ENCODE data around the gene PDHA1. TPM values are rescaled to one million over a fixed set of nuclear protein-coding genes. Genes with fewer than 3 reads are reported as not detected.

PDHA1 gene
- total and polyA plus RNA-seq, 7 donors, result 374 to 866 (median 676) TPM

DNA sequence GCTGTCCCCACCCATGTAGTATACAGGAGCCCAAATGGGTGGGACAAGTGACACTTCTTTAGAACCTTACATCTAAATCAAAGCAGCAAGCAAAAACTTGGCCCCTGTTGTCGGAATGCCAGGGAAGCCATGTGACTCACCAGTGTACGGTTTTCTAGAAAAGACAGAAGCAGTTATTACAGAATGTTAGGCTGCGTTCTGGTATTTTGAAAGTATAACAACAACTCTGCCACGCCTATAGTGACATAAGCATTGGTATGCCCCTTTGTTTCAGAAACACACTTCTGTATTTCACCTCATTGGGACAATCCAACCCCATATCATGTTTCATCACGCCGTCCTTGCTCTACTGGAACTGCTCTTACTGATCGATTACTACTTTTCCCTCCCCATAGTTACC lies 14.8 kb downstream of the PDHA1 start:
- peaks cover 3 to 92% of the 10 kb centered on the region in 2 donors for H3K36me3 ChIP-seq (ENCODE audit: insufficient read depth in 1 of 2, low read depth in 1 of 2)
- no peak for ATAC-seq
- intact Hi-C loops (cut with DNase I), result no loop called here
- WGBS, 3 donors, result 74 to 92% (median 75%) methylated on average over 7 of the region's 7 CpGs
- H3K4me3 ChIP-seq, result no peak overlapping the region
- H3K27me3 ChIP-seq (ENCODE audit: insufficient read depth in 3 of 3, low read length in 2 of 3), result no peaks in the 10 kb centered on the region
- H3K4me1 ChIP-seq, result no peaks in the 10 kb centered on the region
- no peak for DNase-seq
- H3K9me3 ChIP-seq, result no peaks in the 10 kb centered on the region
- TF ChIP-seq, protein P1, sequence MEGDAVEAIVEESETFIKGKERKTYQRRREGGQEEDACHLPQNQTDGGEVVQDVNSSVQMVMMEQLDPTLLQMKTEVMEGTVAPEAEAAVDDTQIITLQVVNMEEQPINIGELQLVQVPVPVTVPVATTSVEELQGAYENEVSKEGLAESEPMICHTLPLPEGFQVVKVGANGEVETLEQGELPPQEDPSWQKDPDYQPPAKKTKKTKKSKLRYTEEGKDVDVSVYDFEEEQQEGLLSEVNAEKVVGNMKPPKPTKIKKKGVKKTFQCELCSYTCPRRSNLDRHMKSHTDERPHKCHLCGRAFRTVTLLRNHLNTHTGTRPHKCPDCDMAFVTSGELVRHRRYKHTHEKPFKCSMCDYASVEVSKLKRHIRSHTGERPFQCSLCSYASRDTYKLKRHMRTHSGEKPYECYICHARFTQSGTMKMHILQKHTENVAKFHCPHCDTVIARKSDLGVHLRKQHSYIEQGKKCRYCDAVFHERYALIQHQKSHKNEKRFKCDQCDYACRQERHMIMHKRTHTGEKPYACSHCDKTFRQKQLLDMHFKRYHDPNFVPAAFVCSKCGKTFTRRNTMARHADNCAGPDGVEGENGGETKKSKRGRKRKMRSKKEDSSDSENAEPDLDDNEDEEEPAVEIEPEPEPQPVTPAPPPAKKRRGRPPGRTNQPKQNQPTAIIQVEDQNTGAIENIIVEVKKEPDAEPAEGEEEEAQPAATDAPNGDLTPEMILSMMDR (IDR thresholded peaks at IDR 0.05), result no peak
- H3K27ac ChIP-seq, result no peak overlapping the region

DNA sequence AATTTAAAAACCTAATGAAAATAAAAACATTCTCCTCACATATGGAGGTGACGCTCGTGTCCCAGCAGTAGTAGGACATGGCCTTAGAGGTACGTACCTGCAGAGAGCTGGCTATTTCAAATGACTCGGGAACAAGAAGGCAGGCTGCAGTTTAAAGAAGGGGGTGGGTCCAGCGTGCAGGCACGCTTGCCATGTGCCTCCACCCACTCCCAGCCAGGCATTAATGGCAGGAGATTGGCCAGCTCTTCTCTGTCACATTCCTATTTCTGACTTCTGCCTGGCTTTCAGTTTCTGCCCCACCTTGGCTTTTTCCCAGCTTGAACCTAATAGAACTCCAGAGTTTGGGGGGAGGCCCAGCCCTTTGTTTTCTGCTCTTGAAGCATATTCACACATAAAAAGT lies 17.2 kb downstream of the PDHA1 start:
- intact Hi-C loops (cut with DNase I), result no loop called here
- H3K4me3 ChIP-seq, result no peak overlapping the region
- DNase-seq (no peak), ATAC-seq (no peak)
- TF ChIP-seq, protein P1 (IDR thresholded peaks at IDR 0.05), result no peak
- H3K4me1 ChIP-seq, result no peaks in the 10 kb centered on the region
- H3K27ac ChIP-seq, result no peak overlapping the region
- no peaks in the 10 kb centered on the region for H3K9me3 ChIP-seq
- H3K36me3 ChIP-seq (ENCODE audit: insufficient read depth in 1 of 2, low read depth in 1 of 2), result peaks cover 3 to 81% of the 10 kb centered on the region in 2 donors
- WGBS, 3 donors, result 68 to 83% (median 72%) methylated on average over 6 of the region's 6 CpGs
- H3K27me3 ChIP-seq (ENCODE audit: insufficient read depth in 3 of 3, low read length in 2 of 3), result no peaks in the 10 kb centered on the region

DNA sequence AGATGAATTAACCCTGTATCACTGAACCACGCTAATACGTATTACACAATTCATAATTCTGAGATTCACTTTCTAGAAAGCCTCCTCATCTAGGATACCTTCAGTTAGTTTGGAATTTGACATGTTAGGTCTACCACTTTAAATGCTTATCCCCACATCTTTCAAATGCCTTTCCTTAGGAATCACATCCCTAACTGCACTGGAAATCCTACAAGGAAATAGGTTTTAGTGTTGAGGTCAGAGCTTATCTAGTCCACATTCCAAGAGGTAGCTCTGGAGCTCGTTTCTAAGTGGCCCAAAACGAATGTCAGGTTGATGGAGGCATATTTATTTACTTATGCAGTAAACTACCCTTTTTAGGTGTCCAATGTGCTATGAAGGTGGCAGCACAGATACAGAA lies 18.0 kb downstream of the PDHA1 start:
- ATAC-seq, result no peak
- H3K27me3 ChIP-seq (ENCODE audit: insufficient read depth in 3 of 3, low read length in 2 of 3), result no peaks in the 10 kb centered on the region
- TF ChIP-seq, protein P1 (IDR thresholded peaks at IDR 0.05), result no peak
- no peak overlapping the region for H3K4me3 ChIP-seq
- H3K9me3 ChIP-seq, result no peaks in the 10 kb centered on the region
- intact Hi-C loops (cut with DNase I), result no loop called here
- no peak overlapping the region for H3K27ac ChIP-seq
- no peaks in the 10 kb centered on the region for H3K4me1 ChIP-seq
- WGBS, 3 donors, result 67 to 85% (median 74%) methylated on average over 4 of the region's 4 CpGs
- peaks cover 3 to 73% of the 10 kb centered on the region in 2 donors for H3K36me3 ChIP-seq (ENCODE audit: insufficient read depth in 1 of 2, low read depth in 1 of 2)
- no peak for DNase-seq

DNA sequence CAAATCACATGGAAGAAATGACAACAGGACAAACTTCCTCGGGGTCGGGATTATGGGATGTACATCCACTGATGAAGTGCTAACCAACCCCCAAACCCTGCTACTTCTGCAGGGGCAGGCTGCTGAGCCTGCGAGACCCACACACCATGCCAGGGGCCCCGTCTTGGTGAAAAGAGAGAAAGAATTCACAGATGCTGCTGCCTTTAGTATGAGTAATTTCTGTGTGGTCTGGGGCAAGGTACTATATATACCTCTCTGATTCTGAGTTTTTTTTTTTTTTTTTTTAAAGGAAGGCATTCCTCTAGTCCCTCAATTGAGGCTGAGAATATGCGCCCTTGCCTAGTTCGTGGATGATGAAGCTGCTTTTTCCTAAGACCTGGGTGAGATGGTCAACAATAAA lies 24.8 kb downstream of the PDHA1 start:
- DNase-seq (no peak), ATAC-seq (no peak)
- no peaks in the 10 kb centered on the region for H3K4me1 ChIP-seq
- intact Hi-C loops (cut with DNase I), result no loop called here
- H3K27ac ChIP-seq, result no peak overlapping the region
- peaks cover 0 to 3% (median 0%) of the 10 kb centered on the region in 3 donors for H3K27me3 ChIP-seq (ENCODE audit: insufficient read depth in 3 of 3, low read length in 2 of 3)
- 87 to 89% (median 88%) methylated on average over 6 of the region's 6 CpGs for WGBS, 3 donors
- peaks cover 0 to 15% of the 10 kb centered on the region in 2 donors for H3K36me3 ChIP-seq (ENCODE audit: insufficient read depth in 1 of 2, low read depth in 1 of 2)
- TF ChIP-seq, protein P1 (IDR thresholded peaks at IDR 0.05), result no peak
- no peaks in the 10 kb centered on the region for H3K9me3 ChIP-seq
- no peak overlapping the region for H3K4me3 ChIP-seq

DNA sequence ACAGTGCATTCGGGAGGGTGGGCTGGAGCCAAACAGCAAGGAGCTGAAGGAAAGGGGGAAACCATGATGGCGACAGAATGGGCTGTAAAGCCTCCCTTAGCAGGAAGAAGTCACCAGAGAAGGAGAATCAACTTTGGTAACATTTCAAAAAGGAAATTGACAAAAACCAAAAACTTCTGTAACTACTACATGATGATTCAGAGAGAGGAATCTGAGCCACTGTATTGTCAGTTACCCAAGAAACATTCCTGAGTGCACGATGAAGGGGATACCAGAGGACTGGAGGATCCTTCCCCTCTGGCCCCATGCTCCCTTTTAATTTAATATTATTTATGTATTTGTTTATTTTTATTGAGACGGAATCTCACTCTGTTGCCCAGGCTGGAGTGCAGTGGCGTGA lies 26.3 kb downstream of the PDHA1 start:
- DNase-seq (no peak), ATAC-seq (no peak)
- intact Hi-C loops (cut with DNase I), result loop anchor here in 1 of 2 donors (10.0 kb wide), 2 partner anchors 165 to 525 kb away; no protein-coding TSS in a partner anchor
- H3K27ac ChIP-seq, result no peak overlapping the region
- no peak overlapping the region for H3K4me3 ChIP-seq
- peaks cover 0 to 3% of the 10 kb centered on the region in 2 donors for H3K36me3 ChIP-seq (ENCODE audit: insufficient read depth in 1 of 2, low read depth in 1 of 2)
- WGBS, 3 donors, result 74 to 87% (median 75%) methylated on average over 4 to 5 of the region's 5 CpGs
- H3K27me3 ChIP-seq (ENCODE audit: insufficient read depth in 3 of 3, low read length in 2 of 3), result peaks cover 0 to 3% (median 0%) of the 10 kb centered on the region in 3 donors
- H3K9me3 ChIP-seq, result no peaks in the 10 kb centered on the region
- no peaks in the 10 kb centered on the region for H3K4me1 ChIP-seq
- TF ChIP-seq, protein P1 (IDR thresholded peaks at IDR 0.05), result no peak

All from psoas muscle (tissue), 8 donors.